ENCODE results near the gene NOP9.

DNA sequence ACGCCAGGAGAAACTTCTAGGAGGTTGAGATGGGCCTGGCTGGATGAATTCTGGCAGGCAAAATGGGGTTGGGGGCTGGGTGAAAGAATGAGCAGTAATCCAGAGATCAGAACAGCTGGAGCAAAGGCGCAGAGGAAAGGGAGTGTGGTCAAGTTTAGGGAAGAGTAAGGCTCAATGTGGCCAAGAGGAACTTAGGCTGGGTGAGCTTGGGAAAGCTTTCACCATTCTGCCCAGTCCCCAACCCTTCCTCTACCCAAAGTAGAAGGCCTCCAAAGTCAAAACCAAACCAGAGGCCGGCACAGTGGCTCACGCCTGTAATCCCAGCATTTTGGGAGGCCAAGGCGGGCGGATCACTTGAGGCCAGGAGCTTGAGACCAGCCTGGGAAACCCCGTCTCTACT lies 18.0 kb upstream of the NOP9 start:
- no peak for TF ChIP-seq MLX (CRISPR knock-in tag; conservative IDR thresholded peaks at IDR 0.05)
- TF ChIP-seq, protein P1, sequence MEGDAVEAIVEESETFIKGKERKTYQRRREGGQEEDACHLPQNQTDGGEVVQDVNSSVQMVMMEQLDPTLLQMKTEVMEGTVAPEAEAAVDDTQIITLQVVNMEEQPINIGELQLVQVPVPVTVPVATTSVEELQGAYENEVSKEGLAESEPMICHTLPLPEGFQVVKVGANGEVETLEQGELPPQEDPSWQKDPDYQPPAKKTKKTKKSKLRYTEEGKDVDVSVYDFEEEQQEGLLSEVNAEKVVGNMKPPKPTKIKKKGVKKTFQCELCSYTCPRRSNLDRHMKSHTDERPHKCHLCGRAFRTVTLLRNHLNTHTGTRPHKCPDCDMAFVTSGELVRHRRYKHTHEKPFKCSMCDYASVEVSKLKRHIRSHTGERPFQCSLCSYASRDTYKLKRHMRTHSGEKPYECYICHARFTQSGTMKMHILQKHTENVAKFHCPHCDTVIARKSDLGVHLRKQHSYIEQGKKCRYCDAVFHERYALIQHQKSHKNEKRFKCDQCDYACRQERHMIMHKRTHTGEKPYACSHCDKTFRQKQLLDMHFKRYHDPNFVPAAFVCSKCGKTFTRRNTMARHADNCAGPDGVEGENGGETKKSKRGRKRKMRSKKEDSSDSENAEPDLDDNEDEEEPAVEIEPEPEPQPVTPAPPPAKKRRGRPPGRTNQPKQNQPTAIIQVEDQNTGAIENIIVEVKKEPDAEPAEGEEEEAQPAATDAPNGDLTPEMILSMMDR (IDR thresholded peaks at IDR 0.05 in 2 of 3, conservative IDR thresholded peaks at IDR 0.05 in 1 of 3; ENCODE audit: insufficient read depth in 2 of 3, low read depth in 1 of 3, low read length in 3 of 3) = no peak
- no peak for TF ChIP-seq ZFP30 (CRISPR knock-in tag; IDR thresholded peaks at IDR 0.05; ENCODE audit: borderline replicate concordance)
- no peak for TF ChIP-seq SETDB1 (IDR thresholded peaks at IDR 0.05; ENCODE audit: low read length)
- TF ChIP-seq ZBTB17 (CRISPR knock-in tag; IDR thresholded peaks at IDR 0.05) = no peak
- TF ChIP-seq, protein P2, sequence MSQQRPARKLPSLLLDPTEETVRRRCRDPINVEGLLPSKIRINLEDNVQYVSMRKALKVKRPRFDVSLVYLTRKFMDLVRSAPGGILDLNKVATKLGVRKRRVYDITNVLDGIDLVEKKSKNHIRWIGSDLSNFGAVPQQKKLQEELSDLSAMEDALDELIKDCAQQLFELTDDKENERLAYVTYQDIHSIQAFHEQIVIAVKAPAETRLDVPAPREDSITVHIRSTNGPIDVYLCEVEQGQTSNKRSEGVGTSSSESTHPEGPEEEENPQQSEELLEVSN (IDR thresholded peaks at IDR 0.05; ENCODE audit: borderline replicate concordance in 1 of 2, extremely low read depth in 1 of 2, insufficient read depth in 1 of 2, insufficient read length in 1 of 2, low read depth in 1 of 2, low read length in 1 of 2, poor library complexity in 1 of 2, severe bottlenecking in 1 of 2) = no peak
- no peak for TF ChIP-seq IRF1 (CRISPR knock-in tag; IDR thresholded peaks at IDR 0.05; ENCODE audit: borderline replicate concordance)
- no peak for TF ChIP-seq ZFX (CRISPR knock-in tag; IDR thresholded peaks at IDR 0.05)
- no peak for TF ChIP-seq ZBTB8A (IDR thresholded peaks at IDR 0.05; ENCODE audit: partially characterized antibody)
- TF ChIP-seq ZFPM2 (CRISPR knock-in tag; IDR thresholded peaks at IDR 0.05) = no peak
- TF ChIP-seq, protein P3, sequence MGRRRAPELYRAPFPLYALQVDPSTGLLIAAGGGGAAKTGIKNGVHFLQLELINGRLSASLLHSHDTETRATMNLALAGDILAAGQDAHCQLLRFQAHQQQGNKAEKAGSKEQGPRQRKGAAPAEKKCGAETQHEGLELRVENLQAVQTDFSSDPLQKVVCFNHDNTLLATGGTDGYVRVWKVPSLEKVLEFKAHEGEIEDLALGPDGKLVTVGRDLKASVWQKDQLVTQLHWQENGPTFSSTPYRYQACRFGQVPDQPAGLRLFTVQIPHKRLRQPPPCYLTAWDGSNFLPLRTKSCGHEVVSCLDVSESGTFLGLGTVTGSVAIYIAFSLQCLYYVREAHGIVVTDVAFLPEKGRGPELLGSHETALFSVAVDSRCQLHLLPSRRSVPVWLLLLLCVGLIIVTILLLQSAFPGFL (CRISPR knock-in tag; IDR thresholded peaks at IDR 0.05) = no peak
- no peak for TF ChIP-seq HMGN3 (IDR thresholded peaks at IDR 0.05; ENCODE audit: borderline replicate concordance, extremely low read depth, insufficient read length, low read depth, low read length)
- no peak for TF ChIP-seq ESRRA (IDR thresholded peaks at IDR 0.05; ENCODE audit: borderline replicate concordance, low read depth)
- TF ChIP-seq NFE2 (IDR thresholded peaks at IDR 0.05; ENCODE audit: low read depth) = no peak
